NT2/D1 (cell line): Measurements from ENCODE around the gene IZUMO1R.

Source experiments
- SUZ12 ChIP-seq: IDR thresholded peaks from 2 replicates; pipeline ENCODE4 v1.6.1; 2011; ENCODE audit not compliant: insufficient read length, insufficient read depth; ENCODE audit errors: extremely low read depth
- YY1 ChIP-seq: IDR thresholded peaks from 2 replicates; pipeline ENCODE4 v1.6.1; 2011; ENCODE audit not compliant: insufficient read length, insufficient read depth
- ZNF274 ChIP-seq: IDR thresholded peaks from 2 replicates; pipeline ENCODE4 v1.6.1; 2011; ENCODE audit warnings: mild to moderate bottlenecking, low read depth, low read length

GRCh38 chr11:94307101-94307791 is 2.9 kb downstream of the IZUMO1R start:
- TF ChIP-seq YY1: no peak
- TF ChIP-seq SUZ12: no peak
- no peak for TF ChIP-seq ZNF274
